ENCODE measurements around the gene CLRN3.

The CLRN3 gene

GRCh38 chr10:127919418-127920271 lies 26.9 kb upstream of the CLRN3 start:
- peak; percentile 33 for DNase-seq (ENCODE audit: low spot score)

- DNase-seq (ENCODE audit: low spot score) = no peak
These were observed 25.8 kb upstream of the CLRN3 start for GRCh38 chr10:127918572-127918971.

- DNase-seq (ENCODE audit: low spot score) = no peak
These were observed 24.1 kb upstream of the CLRN3 start for GRCh38 chr10:127916826-127917225.

GRCh38 chr10:127915324-127915723 lies 22.6 kb upstream of the CLRN3 start:
- no peak for DNase-seq (ENCODE audit: low spot score)

- no peak for DNase-seq (ENCODE audit: low spot score)
These were observed 20.6 kb upstream of the CLRN3 start for GRCh38 chr10:127913368-127913759.

GRCh38 chr10:127912607-127913367 lies 20.0 kb upstream of the CLRN3 start:
- DNase-seq (ENCODE audit: low spot score) = no peak

GRCh38 chr10:127911867-127912257 lies 19.1 kb upstream of the CLRN3 start:
- DNase-seq (ENCODE audit: low spot score) = no peak

GRCh38 chr10:127911218-127911866 lies 18.6 kb upstream of the CLRN3 start:
- DNase-seq (ENCODE audit: low spot score) = peak; percentile 16

- DNase-seq (ENCODE audit: low spot score) = no peak
These were observed 17.7 kb upstream of the CLRN3 start for GRCh38 chr10:127910464-127910770.

GRCh38 chr10:127909716-127910463 lies 17.1 kb upstream of the CLRN3 start:
- DNase-seq (ENCODE audit: low spot score) = no peak

- no peak for DNase-seq (ENCODE audit: low spot score)
These were observed 16.2 kb upstream of the CLRN3 start for GRCh38 chr10:127908959-127909267.

- DNase-seq (ENCODE audit: low spot score) = no peak
These were observed 15.6 kb upstream of the CLRN3 start for GRCh38 chr10:127908106-127908958.

GRCh38 chr10:127907411-127908105 lies 14.8 kb upstream of the CLRN3 start:
- DNase-seq (ENCODE audit: low spot score) = peak; percentile 82

GRCh38 chr10:127906548-127907377 lies 14.0 kb upstream of the CLRN3 start, which contains the start of gene PTPRE:
PTPRE (plus strand) TSS chr10:127907103; CDS start chr10:128040882, 133,779 bp downstream.
- DNase-seq (ENCODE audit: low spot score) = peak; percentile 48

- DNase-seq (ENCODE audit: low spot score) = no peak
These were observed 13.1 kb upstream of the CLRN3 start for GRCh38 chr10:127905848-127906261.

- peak; percentile 52 for DNase-seq (ENCODE audit: low spot score)
These were observed 12.5 kb upstream of the CLRN3 start for GRCh38 chr10:127905001-127905847.

- DNase-seq (ENCODE audit: low spot score) = no peak
These were observed 11.7 kb upstream of the CLRN3 start for GRCh38 chr10:127904311-127905000.

- DNase-seq (ENCODE audit: low spot score) = no peak
These were observed 11.0 kb upstream of the CLRN3 start for GRCh38 chr10:127903789-127904188.

Data from cerebellar cortex (tissue), 1 donor.